Measurements from ENCODE around the gene AKR1D1.

DNA sequence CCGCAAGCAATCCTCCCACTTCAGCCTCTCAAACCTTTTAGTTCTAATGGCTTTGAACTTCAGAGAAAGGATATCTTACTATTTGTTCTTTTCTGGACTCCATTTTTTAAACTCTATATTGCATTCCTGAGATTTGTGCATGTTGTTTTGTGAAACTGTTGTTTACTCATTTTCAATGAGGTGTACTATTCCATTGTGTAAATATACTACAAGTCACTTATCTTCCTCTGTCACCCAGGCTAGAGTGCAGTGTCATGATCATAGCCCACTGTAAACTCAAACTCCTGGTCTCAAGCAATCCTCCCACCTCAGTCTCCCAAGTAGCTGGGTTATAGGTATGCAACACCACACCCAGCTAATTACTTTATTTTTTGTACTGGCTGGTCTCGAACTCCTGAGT is 31.4 kb upstream of the AKR1D1 start:
- TF ChIP-seq, protein P1, sequence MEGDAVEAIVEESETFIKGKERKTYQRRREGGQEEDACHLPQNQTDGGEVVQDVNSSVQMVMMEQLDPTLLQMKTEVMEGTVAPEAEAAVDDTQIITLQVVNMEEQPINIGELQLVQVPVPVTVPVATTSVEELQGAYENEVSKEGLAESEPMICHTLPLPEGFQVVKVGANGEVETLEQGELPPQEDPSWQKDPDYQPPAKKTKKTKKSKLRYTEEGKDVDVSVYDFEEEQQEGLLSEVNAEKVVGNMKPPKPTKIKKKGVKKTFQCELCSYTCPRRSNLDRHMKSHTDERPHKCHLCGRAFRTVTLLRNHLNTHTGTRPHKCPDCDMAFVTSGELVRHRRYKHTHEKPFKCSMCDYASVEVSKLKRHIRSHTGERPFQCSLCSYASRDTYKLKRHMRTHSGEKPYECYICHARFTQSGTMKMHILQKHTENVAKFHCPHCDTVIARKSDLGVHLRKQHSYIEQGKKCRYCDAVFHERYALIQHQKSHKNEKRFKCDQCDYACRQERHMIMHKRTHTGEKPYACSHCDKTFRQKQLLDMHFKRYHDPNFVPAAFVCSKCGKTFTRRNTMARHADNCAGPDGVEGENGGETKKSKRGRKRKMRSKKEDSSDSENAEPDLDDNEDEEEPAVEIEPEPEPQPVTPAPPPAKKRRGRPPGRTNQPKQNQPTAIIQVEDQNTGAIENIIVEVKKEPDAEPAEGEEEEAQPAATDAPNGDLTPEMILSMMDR (IDR thresholded peaks at IDR 0.05; ENCODE audit: low read length) = no peak
- no peak for TF ChIP-seq EZH2phosphoT487 (IDR thresholded peaks at IDR 0.05; ENCODE audit: low read length)
- TF ChIP-seq EZH2 (optimal IDR thresholded peaks at IDR 0.05; ENCODE audit: low read depth, low read length) = no peak
